Choroid plexus epithelial cell (primary cell): Measurements from ENCODE around the gene LY9.

ENCODE experiments used
- DNase-seq: peaks from one replicate; pipeline ENCODE4 v3.0.0-alpha.2; 2010; ENCODE audit warnings: low read depth
- H3K4me3 ChIP-seq: 2 replicates; pipeline ENCODE4 v1.5.1; 2011; ENCODE audit warnings: low read depth, mild to moderate bottlenecking, control low read depth, low read length, moderate library complexity
- TF ChIP-seq, protein P1 (sequence below): conservative IDR thresholded peaks from 2 replicates; pipeline ENCODE4 v1.5.1; 2011; ENCODE audit warnings: low read depth, mild to moderate bottlenecking, control low read depth, inconsistent platforms, low read length, moderate library complexity

LY9 gene

DNA sequence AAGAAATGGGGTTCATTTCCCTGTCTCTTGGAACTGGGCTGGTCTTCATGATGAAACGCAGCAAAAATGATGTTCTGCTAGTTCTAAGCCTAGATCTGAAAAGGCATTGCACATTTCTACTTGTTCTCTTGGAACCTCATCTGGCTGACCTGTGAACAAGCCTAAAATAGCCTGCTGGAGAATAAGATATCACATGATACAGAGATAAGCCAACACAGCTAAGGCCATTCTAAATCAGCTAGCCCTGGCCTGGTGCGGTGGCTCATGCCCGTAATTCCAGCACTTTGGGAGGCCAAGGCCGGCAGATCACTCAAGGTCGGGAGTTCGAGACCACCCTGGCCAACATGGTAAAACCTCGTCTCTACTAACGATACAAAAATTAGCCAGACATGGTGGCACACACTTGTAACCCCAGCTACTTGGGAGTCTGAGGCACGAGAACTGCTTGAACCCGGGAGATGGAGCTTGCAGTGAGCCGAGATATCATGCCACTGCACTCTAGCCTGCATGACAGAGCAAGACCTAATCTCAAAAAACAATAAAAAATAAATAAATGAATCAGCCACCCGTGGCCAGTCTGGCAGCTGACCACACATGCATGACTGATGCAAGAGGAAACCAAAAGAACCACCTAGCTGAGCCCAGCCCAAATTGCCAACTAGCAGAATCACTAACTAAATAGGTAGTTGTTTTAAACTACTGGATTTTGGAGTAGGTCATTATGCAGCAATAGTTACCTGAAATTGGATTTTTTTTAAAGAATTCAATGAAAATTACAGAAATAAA is 48.7 kb downstream of the LY9 start:
- no peak overlapping the region for H3K4me3 ChIP-seq

DNA sequence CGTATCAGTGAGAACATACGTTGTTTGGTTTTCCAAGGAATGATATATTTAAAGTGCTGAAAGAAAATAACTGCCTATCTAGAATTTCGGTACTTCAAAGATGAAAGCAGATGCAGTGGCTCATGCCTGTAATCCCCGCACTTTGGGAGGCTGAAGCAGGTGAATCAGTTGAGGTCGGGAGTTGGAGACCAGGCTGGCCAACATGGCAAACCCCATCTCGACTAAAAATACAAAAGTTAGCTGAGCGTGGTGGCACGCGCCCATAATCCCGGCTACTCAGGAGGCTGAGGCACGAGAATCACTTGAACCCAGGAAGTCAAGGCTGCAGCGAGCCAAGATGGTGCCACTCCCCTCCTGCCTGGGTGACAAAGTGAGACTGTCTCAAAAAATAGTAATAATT is 50.3 kb downstream of the LY9 start:
- DNase-seq: no peak
- TF ChIP-seq, protein P1, sequence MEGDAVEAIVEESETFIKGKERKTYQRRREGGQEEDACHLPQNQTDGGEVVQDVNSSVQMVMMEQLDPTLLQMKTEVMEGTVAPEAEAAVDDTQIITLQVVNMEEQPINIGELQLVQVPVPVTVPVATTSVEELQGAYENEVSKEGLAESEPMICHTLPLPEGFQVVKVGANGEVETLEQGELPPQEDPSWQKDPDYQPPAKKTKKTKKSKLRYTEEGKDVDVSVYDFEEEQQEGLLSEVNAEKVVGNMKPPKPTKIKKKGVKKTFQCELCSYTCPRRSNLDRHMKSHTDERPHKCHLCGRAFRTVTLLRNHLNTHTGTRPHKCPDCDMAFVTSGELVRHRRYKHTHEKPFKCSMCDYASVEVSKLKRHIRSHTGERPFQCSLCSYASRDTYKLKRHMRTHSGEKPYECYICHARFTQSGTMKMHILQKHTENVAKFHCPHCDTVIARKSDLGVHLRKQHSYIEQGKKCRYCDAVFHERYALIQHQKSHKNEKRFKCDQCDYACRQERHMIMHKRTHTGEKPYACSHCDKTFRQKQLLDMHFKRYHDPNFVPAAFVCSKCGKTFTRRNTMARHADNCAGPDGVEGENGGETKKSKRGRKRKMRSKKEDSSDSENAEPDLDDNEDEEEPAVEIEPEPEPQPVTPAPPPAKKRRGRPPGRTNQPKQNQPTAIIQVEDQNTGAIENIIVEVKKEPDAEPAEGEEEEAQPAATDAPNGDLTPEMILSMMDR: no peak
- no peak overlapping the region for H3K4me3 ChIP-seq

More for the DNA sequence above, 48.7 kb downstream of the LY9 start:
- TF ChIP-seq, protein P1: no peak
- no peak for DNase-seq

DNA sequence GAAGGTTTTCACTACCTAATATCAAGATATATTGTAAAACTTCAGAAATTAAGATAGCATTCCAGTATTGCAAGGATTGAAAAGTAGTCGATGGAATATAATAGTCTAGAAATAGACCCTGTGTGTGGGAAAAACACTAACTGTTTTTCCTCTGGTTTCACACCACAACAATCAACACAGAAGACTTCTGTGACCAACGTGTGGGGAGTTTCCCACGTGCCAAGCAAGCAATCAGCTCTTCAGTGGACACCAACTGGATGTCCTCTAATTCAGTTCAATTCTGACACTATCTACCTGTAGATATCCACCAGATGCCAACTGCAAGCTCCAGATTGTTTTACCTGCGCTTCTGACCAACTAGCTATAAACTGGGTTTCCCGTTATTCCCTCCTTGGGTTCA is 54.6 kb downstream of the LY9 start:
- TF ChIP-seq, protein P1: no peak

DNA sequence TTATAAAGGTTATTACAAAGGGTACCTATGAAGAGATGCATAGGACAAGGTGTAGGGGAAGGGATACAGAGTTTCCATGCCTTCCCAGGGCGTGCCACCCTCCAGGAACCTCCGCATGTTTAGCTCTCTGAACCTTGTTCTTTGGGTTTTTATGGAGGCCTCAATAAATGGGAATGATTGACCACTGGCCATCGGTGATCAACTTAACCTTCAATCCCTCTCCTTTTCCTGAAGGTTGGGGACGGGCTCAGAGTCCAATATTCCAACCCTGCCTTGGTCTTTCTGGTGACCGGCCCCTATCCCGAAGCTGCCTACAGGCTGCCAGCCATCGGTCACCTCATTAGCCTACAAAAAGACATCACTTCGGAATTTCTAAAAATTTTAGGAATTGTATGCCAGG is 55.0 kb downstream of the LY9 start:
- no peak for DNase-seq
- TF ChIP-seq, protein P1: no peak
- no peak overlapping the region for H3K4me3 ChIP-seq

More for the DNA sequence above, 54.6 kb downstream of the LY9 start:
- H3K4me3 ChIP-seq: no peak overlapping the region
- no peak for DNase-seq

DNA sequence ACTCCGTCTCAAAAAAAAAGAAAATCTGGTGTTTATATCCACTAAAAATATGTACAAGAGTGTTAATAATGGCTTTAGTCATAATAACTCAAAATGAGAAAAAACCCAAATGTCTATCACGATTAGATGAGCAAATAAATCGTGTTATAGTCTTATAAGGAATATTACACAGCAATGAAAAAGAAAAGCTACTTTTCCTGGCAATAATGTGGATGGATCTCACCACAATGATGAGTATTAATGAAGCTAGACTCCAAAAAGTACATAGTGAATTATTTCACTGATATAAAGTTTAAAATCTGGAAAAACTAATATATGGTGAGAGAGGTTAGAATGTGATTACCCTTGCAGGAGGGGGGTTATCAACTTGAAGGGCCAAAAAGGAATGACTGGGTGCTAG is 57.0 kb downstream of the LY9 start:
- DNase-seq: no peak
- no peak overlapping the region for H3K4me3 ChIP-seq
- TF ChIP-seq, protein P1: no peak

DNA sequence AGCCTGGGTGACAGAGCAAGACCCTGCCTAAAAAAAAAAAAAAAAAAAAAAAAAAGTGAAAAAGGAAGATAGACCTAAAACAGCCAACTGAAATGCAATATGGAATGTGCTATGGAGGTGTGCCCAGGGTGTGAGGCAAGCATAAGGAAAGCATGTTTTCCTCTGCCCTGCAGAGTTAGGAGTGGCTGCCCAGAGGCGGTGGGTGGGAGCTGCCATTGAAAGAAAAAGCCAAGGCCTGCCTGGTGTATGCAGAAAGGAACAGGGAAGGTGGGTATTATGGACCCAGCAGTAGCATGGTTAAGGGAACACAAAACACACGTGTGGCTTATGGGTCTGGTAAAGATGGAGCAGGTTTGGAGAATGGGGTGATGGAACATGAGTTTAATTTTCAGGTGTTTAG is 57.8 kb downstream of the LY9 start:
- TF ChIP-seq, protein P1: no peak
- H3K4me3 ChIP-seq: no peak overlapping the region
- no peak for DNase-seq

DNA sequence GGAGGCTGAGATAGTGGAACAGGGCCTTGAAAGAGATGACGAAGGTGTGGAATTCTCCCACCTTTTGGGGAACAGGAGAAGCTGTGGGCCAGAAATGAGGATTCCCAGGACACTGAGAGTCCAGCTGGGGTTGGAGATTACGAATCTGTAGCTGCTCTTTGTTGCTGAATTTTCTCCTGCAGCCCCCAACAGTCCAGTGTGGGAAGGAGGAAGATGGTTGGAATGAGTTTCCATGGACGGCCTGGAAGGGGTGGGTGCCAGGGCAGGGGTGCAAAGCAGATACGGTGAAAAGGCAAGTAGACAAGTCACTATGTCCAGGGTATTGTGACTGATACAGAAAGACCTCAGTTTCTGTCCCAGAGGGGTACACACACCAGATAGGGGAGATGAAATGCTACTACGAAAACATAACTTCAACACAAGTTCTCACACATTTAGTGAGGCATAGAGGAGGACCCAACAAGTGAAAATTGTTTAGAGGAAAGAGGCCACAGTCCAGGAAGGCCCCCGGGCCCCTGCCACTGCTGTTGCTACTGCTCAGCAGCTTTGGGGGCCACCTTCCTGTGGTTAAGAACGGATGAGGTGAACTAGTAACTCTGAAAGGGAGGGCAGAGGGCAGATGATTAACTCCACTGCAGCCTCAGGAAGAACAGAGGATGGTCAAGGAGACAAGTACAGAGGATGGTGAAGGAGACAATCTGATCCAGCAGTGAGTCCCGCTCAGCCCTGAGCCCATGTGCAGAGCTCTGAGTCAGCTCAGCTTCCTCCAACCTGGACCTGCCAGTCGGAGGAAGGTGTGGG is 59.4 kb downstream of the LY9 start:
- no peak overlapping the region for H3K4me3 ChIP-seq
- DNase-seq: no peak
- TF ChIP-seq, protein P1: no peak
